ENCODE data around the gene EN2. TPM values are rescaled to one million over a fixed set of nuclear protein-coding genes. Genes with fewer than 3 reads are reported as not detected.

The EN2 gene
- total RNA-seq, 1 experiment from 2014 or later: not detected

GRCh38 chr7:155490697-155491628 is 33.0 kb downstream of the EN2 start:
- Histone ChIP-seq H3K27me3 (replicated peaks; ENCODE audit: insufficient read depth, low read depth, low read length, poor library complexity) (peaks cover 6% of the 10 kb centered on the region), H3K4me3 (ENCODE audit: low read depth, low read length, poor library complexity, severe bottlenecking) (no peak overlapping the region), H3K4me1 (ENCODE audit: insufficient read depth, low read length, poor library complexity, severe bottlenecking) (no peaks in the 10 kb centered on the region), H3K9me3 (ENCODE audit: low read depth, low read length, poor library complexity, severe bottlenecking) (no peaks in the 10 kb centered on the region), H3K27ac (ENCODE audit: low read depth, low read length, poor library complexity, severe bottlenecking) (no peak overlapping the region), H3K36me3 (ENCODE audit: insufficient read depth, low read length, poor library complexity, severe bottlenecking) (no peaks in the 10 kb centered on the region)
- TF ChIP-seq CTCF (conservative IDR thresholded peaks at IDR 0.05; ENCODE audit: low read depth, low read length): no peak
- no peak for TF ChIP-seq EZH2 (IDR thresholded peaks at IDR 0.05; ENCODE audit: borderline replicate concordance, low read depth, low read length, poor library complexity, severe bottlenecking)
- ChIA-PET POLR2A (ENCODE audit: low non-redundant PET) (no interaction called here), CTCF (no interaction called here)
- no peak for DNase-seq (ENCODE audit: low spot score)
- intact Hi-C loops (cut with micrococcal nuclease; ENCODE audit: unreplicated experiment): no loop called here
- BruUV-seq (replicated peaks): no TSS peak

- H3K27me3 ChIP-seq (replicated peaks; ENCODE audit: insufficient read depth, low read depth, low read length, poor library complexity): peaks cover 6% of the 10 kb centered on the region
- no peak overlapping the region for H3K27ac ChIP-seq (ENCODE audit: low read depth, low read length, poor library complexity, severe bottlenecking)
- H3K9me3 ChIP-seq (ENCODE audit: low read depth, low read length, poor library complexity, severe bottlenecking): no peaks in the 10 kb centered on the region
- no TSS peak for BruUV-seq (replicated peaks)
- CTCF ChIA-PET: no interaction called here
- H3K4me1 ChIP-seq (ENCODE audit: insufficient read depth, low read length, poor library complexity, severe bottlenecking): no peaks in the 10 kb centered on the region
- DNase-seq (ENCODE audit: low spot score): no peak
- intact Hi-C loops (cut with micrococcal nuclease; ENCODE audit: unreplicated experiment): no loop called here
- POLR2A ChIA-PET (ENCODE audit: low non-redundant PET): no interaction called here
- H3K36me3 ChIP-seq (ENCODE audit: insufficient read depth, low read length, poor library complexity, severe bottlenecking): no peaks in the 10 kb centered on the region
- no peak for TF ChIP-seq CTCF (conservative IDR thresholded peaks at IDR 0.05; ENCODE audit: low read depth, low read length)
- TF ChIP-seq EZH2 (IDR thresholded peaks at IDR 0.05; ENCODE audit: borderline replicate concordance, low read depth, low read length, poor library complexity, severe bottlenecking): no peak
- H3K4me3 ChIP-seq (ENCODE audit: low read depth, low read length, poor library complexity, severe bottlenecking): no peak overlapping the region
Measured at GRCh38 chr7:155491812-155492211, 33.9 kb downstream of the EN2 start.

GRCh38 chr7:155493744-155494538 is 36.0 kb downstream of the EN2 start:
- no peak for DNase-seq (ENCODE audit: low spot score)
- Histone ChIP-seq H3K27me3 (replicated peaks; ENCODE audit: insufficient read depth, low read depth, low read length, poor library complexity) (peaks cover 18% of the 10 kb centered on the region), H3K9me3 (ENCODE audit: low read depth, low read length, poor library complexity, severe bottlenecking) (no peaks in the 10 kb centered on the region), H3K4me3 (ENCODE audit: low read depth, low read length, poor library complexity, severe bottlenecking) (no peak overlapping the region), H3K4me1 (ENCODE audit: insufficient read depth, low read length, poor library complexity, severe bottlenecking) (no peaks in the 10 kb centered on the region), H3K27ac (ENCODE audit: low read depth, low read length, poor library complexity, severe bottlenecking) (no peak overlapping the region), H3K36me3 (ENCODE audit: insufficient read depth, low read length, poor library complexity, severe bottlenecking) (no peaks in the 10 kb centered on the region)
- ChIA-PET POLR2A (ENCODE audit: low non-redundant PET) (no interaction called here), CTCF (no interaction called here)
- intact Hi-C loops (cut with micrococcal nuclease; ENCODE audit: unreplicated experiment): no loop called here
- no peak for TF ChIP-seq EZH2 (IDR thresholded peaks at IDR 0.05; ENCODE audit: borderline replicate concordance, low read depth, low read length, poor library complexity, severe bottlenecking)
- no peak for TF ChIP-seq CTCF (conservative IDR thresholded peaks at IDR 0.05; ENCODE audit: low read depth, low read length)
- BruUV-seq (replicated peaks): no TSS peak
